ENCODE measurements around the gene SIAH2.

The SIAH2 gene

GRCh38 chr3:150736316-150736719, 26.7 kb downstream of the SIAH2 start:
- no peak for DNase-seq (ENCODE audit: low read depth)
- no peak overlapping the region for H3K4me3 ChIP-seq (ENCODE audit: low read length)
- no peak for TF ChIP-seq CTCF (conservative IDR thresholded peaks at IDR 0.05; ENCODE audit: low read length)

GRCh38 chr3:150734795-150735119, 28.2 kb downstream of the SIAH2 start:
- no peak for DNase-seq (ENCODE audit: low read depth)
- TF ChIP-seq CTCF (conservative IDR thresholded peaks at IDR 0.05; ENCODE audit: low read length), result no peak
- H3K4me3 ChIP-seq (ENCODE audit: low read length), result no peak overlapping the region

GRCh38 chr3:150733936-150734794, 28.8 kb downstream of the SIAH2 start:
- DNase-seq (ENCODE audit: low read depth), result no peak
- TF ChIP-seq CTCF (conservative IDR thresholded peaks at IDR 0.05; ENCODE audit: low read length), result no peak

DNA sequence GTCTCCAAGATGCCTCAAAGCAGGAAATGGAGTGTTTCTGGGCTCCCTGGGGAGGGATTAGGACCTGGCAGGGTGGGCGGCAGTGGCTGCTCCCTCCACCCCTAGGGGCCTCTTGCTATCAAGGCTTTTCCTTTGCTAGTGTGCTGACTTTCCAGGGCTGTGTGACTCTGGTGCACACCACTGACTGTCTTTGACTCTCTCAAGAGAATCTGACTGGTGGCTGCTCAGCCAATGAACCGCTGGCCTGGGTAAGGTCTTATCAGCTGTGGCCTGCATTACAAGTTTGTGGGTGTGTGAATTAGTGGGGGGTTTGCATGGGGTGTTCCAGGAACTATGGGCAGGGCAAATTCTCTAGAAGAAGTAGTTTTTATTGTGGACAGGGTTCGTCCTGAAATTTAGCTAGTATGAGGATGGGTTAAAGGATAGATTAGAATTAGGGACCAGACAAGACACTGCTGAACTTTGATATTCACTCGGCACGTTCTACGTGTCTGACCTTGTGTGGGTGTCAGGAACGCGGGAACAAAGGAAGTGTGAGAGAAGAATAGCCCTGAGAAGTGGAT, 29.5 kb downstream of the SIAH2 start:
- DNase-seq (ENCODE audit: low read depth), result no peak
- no peak overlapping the region for H3K4me3 ChIP-seq (ENCODE audit: low read length)
- TF ChIP-seq CTCF (conservative IDR thresholded peaks at IDR 0.05; ENCODE audit: low read length), result no peak

More at GRCh38 chr3:150733936-150734794, 28.8 kb downstream of the SIAH2 start:
- H3K4me3 ChIP-seq (ENCODE audit: low read length), result no peak overlapping the region

GRCh38 chr3:150729682-150730360, 33.1 kb downstream of the SIAH2 start:
- TF ChIP-seq CTCF (conservative IDR thresholded peaks at IDR 0.05; ENCODE audit: low read length), result no peak
- DNase-seq (ENCODE audit: low read depth), result no peak
- H3K4me3 ChIP-seq (ENCODE audit: low read length), result no peak overlapping the region

DNA sequence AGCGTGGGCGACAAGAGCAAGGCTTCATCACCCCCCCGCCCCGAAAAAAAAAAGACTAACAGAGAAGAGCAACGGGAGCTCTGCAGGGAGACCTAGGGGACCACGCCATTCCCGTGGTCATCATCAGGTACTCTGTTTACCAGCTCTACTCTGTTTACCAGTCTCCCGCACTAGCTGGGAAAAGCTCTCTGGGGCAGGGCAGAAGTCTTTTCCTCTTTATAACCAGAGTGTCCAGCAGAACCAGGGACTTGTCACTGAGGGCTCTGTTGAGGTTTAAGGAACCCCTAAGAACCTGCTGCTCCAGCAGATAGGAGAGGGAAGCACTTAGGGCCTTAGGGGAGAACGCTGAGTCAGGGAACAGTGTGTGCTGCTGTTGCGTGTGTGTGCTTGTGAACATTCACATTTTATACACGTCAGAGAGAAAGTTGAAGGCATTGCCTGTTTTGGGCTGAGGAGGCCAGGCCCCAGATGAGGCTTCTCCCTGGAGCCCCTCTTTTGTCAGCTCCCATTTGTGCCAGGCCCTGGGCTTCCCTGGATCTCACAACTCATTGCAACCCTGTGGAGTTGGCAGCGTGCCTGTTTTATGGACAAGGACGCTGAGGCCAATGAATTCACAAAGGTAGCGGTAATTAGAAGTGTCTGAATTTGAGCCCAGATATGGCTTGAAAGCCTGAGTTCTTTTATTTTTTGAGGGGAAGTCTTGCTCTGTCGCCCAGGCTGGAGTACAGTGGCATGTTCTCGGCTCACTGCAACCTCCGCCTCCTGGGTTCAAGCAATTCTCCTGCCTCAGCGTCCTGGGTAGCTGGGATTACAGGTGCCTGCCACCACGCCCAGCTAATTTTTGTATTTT, 35.1 kb downstream of the SIAH2 start:
- no peak for TF ChIP-seq CTCF (conservative IDR thresholded peaks at IDR 0.05; ENCODE audit: low read length)
- H3K4me3 ChIP-seq (ENCODE audit: low read length), result no peak overlapping the region
- no peak for DNase-seq (ENCODE audit: low read depth)
